Neural cell (in vitro differentiated cells): ENCODE data around the gene PBX1.

Experiments
- CTCF ChIP-seq: fragments of 450-650 bp; IDR thresholded peaks from 2 replicates; pipeline ENCODE4 v1.5.1; 2014; ENCODE audit warnings: antibody characterized with exemption, mild to moderate bottlenecking, moderate library complexity; ENCODE audit not compliant: poor library complexity, severe bottlenecking
- EZH2 ChIP-seq: fragments of 200-600, 300-800 bp; shearing (Covaris generic), sonication (generic); IDR thresholded peaks from 2 replicates; pipeline ENCODE4 v1.6.1; 2014; ENCODE audit warnings: antibody characterized with exemption, low read length, borderline replicate concordance, mild to moderate bottlenecking; ENCODE audit not compliant: insufficient read depth, poor library complexity, severe bottlenecking
- REST ChIP-seq: IDR thresholded peaks from 2 replicates; pipeline ENCODE4 v1.6.1; 2012; ENCODE audit warnings: borderline replicate concordance

- TF ChIP-seq CTCF: no peak
- no peak for TF ChIP-seq REST
- TF ChIP-seq EZH2: no peak
Observed at GRCh38 chr1:164682570-164682969, 123.6 kb downstream of the PBX1 start.
